Fibroblast of skin of right biceps (primary cell): Measurements from ENCODE around the gene ZNHIT2.
"Not testable (repeated sequence)": the region's sequence is repeated elsewhere in the genome, so short reads cannot be mapped to it uniquely, and the experiment has no call there.

Experiments
- DNase-seq: peaks from one replicate; pipeline ENCODE4 v3.0.0-alpha.2; 2013

The ZNHIT2 gene

GRCh38 chr11:65117206-65118096 lies at the start of gene ZNHIT2:
Gene ZNHIT2 (minus strand): TSS chr11:65117701. CDS start chr11:65117653, 48 bp downstream.
- DNase-seq = peak; percentile 98

GRCh38 chr11:65166893-65167292 lies 49.4 kb upstream of the ZNHIT2 start:
- no peak for DNase-seq

GRCh38 chr11:65165410-65166317 lies 48.2 kb upstream of the ZNHIT2 start:
- no peak for DNase-seq

- no peak for DNase-seq
Measured at GRCh38 chr11:65163684-65164083, 46.2 kb upstream of the ZNHIT2 start.

GRCh38 chr11:65160643-65161042 lies 43.1 kb upstream of the ZNHIT2 start:
- DNase-seq = no peak

GRCh38 chr11:65159012-65159411 lies 41.5 kb upstream of the ZNHIT2 start:
- no peak for DNase-seq

- no peak for DNase-seq
Measured at GRCh38 chr11:65157336-65157735, 39.8 kb upstream of the ZNHIT2 start.

- no peak for DNase-seq
Measured at GRCh38 chr11:65156926-65157325, 39.4 kb upstream of the ZNHIT2 start.

GRCh38 chr11:65156256-65156655 lies 38.8 kb upstream of the ZNHIT2 start:
- no peak for DNase-seq

- no peak for DNase-seq
Measured at GRCh38 chr11:65152122-65152521, 34.6 kb upstream of the ZNHIT2 start.

GRCh38 chr11:65151331-65151899 lies 33.9 kb upstream of the ZNHIT2 start:
- DNase-seq = no peak

- DNase-seq = peak; percentile 91
Measured at GRCh38 chr11:65150509-65151299, 33.2 kb upstream of the ZNHIT2 start.

GRCh38 chr11:65150131-65150508 lies 32.6 kb upstream of the ZNHIT2 start:
- DNase-seq = not testable (repeated sequence)

- DNase-seq = no peak
Measured at GRCh38 chr11:65148657-65149056, 31.2 kb upstream of the ZNHIT2 start.

GRCh38 chr11:65147352-65148075 lies 30.0 kb upstream of the ZNHIT2 start:
- no peak for DNase-seq

- no peak for DNase-seq
Measured at GRCh38 chr11:65141896-65142494, 24.5 kb upstream of the ZNHIT2 start.

GRCh38 chr11:65136515-65137096 lies 19.1 kb upstream of the ZNHIT2 start:
- no peak for DNase-seq

- DNase-seq = no peak
Measured at GRCh38 chr11:65135633-65136145, 18.2 kb upstream of the ZNHIT2 start.

GRCh38 chr11:65134952-65135632 lies 17.6 kb upstream of the ZNHIT2 start:
- DNase-seq = peak; percentile 98
